GM12865 (cell line): ENCODE data around the gene SLC66A2.

Source experiments
- DNase-seq: peaks from one replicate; pipeline ENCODE4 v3.0.0; 2010; ENCODE audit warnings: low read depth
- H3K4me3 ChIP-seq: 2 replicates; pipeline ENCODE4 v1.5.1; 2011; ENCODE audit warnings: mild to moderate bottlenecking, low read depth, low read length, control low read depth
- CTCF ChIP-seq: IDR thresholded peaks from 2 replicates; pipeline ENCODE4 v1.5.1; 2011; ENCODE audit warnings: low read length, control low read depth, low read depth, inconsistent platforms; ENCODE audit not compliant: insufficient read depth; ENCODE audit errors: missing control alignments

SLC66A2 gene

GRCh38 chr18:79914614-79915160 is 36.8 kb downstream of the SLC66A2 start:
- DNase-seq: no peak
- H3K4me3 ChIP-seq: no peak overlapping the region
- no peak for TF ChIP-seq CTCF

GRCh38 chr18:79912994-79913831 is 38.2 kb downstream of the SLC66A2 start:
- no peak for TF ChIP-seq CTCF
- H3K4me3 ChIP-seq: no peak overlapping the region
- DNase-seq: no peak

GRCh38 chr18:79912409-79912991 is 39.0 kb downstream of the SLC66A2 start:
- H3K4me3 ChIP-seq: no peak overlapping the region
- TF ChIP-seq CTCF: no peak
- DNase-seq: no peak

- H3K4me3 ChIP-seq: no peak overlapping the region
- no peak for TF ChIP-seq CTCF
- DNase-seq: no peak
These were observed 39.8 kb downstream of the SLC66A2 start for GRCh38 chr18:79911344-79912270.

- no peak for TF ChIP-seq CTCF
- H3K4me3 ChIP-seq: no peak overlapping the region
- DNase-seq: no peak
These were observed 40.7 kb downstream of the SLC66A2 start for GRCh38 chr18:79910563-79911343.

- TF ChIP-seq CTCF: no peak
- no peak overlapping the region for H3K4me3 ChIP-seq
- DNase-seq: no peak
These were observed 44.7 kb downstream of the SLC66A2 start for GRCh38 chr18:79906706-79907105.
